HG03460 (cell line): Measurements from ENCODE around the gene ZNF575.
"Not testable (repeated sequence)": the region's sequence is repeated elsewhere in the genome, so short reads cannot be mapped to it uniquely, and the experiment has no call there.

Experiments
- ATAC-seq: cut with Tn5 transposase; IDR thresholded peaks from one replicate; pipeline ENCODE4 v1.9.1; 2021; ENCODE audit not compliant: unreplicated experiment

The ZNF575 gene

DNA sequence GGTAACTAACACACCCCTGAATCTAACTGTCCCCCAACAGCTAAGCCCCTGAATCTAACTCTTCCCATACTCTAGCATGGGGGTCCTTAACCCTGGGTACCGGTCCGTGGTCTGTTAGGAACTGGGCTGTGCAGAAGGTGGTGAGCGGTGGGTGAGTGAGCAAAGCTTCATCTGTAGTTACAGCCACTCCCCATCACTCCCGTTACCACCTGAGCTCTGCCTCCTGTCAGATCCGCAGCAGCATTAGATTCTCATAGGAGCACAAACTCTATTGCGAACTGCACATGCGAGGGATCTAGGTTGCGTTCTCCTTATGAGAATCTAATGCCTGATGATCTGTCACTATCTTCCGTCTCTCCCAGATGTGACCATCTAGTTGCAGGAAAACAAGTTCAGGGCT, 22.3 kb upstream of the ZNF575 start:
- ATAC-seq: no peak

DNA sequence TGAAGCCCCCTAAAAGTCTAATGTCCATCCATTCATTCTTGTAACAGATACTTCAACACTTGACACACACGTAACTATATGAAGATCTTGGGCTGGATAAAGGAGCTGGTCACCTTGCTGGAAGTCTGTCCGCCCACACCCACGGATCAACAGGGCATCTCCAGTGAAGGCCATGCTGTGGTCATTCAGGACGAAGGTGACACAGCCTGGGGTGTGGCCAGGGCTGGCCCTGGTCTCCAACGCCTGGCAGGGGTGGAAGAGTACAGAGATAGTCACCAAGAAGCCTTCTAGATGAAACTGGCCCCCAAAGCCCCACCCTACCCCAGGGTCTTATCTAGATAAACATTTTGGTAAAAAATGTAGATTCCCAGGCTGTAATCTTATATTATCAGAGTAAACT, 21.7 kb upstream of the ZNF575 start:
- no peak for ATAC-seq

DNA sequence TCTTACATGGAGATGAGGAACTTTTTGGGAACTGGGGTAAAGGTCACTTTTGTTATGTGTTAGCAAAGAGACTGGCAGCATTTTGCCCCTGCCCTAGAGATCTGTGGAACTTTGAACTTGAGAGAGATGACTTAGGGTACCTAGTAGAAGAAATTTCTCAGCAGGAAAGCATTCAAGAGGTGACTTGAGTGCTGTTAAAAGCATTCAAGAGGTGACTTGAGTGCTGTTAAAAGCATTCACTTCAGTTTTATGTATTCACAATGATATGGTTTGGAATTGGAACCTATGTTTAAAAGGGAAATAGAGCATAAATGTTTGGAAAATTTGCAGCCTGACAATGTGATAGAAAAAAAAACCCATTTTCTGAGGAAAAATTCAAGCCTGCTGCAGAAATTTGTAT, 20.6 kb upstream of the ZNF575 start:
- not testable (repeated sequence) for ATAC-seq

DNA sequence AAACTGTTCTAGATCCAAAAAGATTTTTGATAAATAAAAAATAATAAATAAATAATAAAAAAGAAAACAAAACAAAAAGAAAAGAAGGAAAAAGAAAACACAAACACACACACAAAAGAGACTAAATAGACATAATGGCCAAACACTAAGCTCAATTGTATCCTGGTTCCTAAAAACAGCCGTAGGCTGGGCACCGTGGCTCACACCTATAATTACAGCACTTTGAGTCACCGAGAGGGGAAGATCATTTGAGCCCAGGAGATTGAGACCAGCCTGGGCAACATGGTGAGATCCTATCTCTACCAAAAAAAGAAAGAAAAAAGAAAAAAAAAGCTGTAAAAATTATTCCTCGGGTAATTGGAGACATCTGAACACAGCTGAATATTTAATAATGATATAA, 14.9 kb upstream of the ZNF575 start:
- no peak for ATAC-seq

DNA sequence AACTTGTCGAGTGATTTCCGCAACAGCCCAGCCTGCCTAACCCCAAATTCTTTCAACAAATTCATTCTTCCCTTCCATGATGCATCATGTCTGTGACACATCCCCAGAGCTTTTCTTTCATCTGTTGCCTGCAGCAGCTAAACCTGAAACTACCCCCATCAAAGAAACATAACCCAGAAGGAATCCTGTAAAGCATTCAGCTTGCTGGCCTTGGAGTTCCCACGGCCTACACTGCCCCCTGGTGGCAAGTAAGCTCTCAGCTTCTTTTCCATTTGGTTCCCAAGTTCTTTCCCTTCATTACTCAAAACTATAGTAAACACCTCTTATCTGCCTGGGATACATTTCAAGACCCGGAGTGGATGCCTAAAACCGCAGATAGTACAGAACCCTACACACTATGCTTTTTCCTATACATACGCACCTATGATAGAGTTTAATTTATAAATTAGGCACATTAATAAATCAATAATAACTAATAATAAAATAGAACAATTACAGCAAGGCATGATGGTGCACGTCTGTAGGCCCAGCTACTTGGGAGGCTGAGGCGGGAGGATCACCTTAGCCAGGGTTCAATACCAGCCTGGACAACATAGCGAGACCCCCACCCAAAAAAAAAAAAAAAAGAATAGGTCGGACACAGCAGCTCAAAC, 13.4 kb upstream of the ZNF575 start:
- no peak for ATAC-seq

DNA sequence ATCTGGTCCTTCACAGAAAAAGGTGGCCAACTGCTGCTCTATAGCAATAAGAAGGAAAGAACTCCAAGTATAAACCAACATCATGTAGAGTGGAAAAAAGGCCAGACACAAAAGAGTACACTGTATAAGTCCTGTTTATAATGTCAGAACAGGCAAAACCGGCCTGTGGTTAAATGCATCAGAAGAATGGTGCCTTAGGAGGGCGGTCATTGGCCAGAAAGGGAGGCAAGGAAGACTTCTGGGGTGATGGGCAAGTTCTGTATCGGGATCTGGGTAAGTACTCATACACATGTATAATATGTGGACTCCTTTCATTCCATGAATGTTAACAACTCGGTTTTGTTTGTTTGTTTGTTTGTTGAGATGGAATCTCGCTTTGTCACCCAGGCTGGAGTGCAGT, 10.1 kb upstream of the ZNF575 start:
- ATAC-seq: no peak

DNA sequence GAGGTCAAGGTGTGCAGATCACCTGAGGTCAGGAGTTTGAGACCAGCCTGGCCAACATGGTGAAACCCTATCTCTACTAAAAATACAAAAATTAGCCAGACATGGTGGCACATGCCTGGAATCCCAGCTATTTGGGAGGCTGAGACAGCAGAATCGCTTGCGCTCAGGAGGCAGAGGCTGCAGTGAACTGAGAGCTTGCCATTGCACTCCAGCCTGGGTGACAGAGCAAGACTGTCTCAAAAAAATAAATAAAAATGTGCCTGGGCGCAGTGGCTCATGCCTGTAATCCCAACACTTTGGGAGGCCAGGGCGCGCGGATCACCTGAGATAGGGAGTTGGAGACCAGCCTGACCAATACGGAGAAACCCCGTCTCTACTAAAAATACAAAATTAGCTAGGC, 9.3 kb upstream of the ZNF575 start:
- ATAC-seq: not testable (repeated sequence)

DNA sequence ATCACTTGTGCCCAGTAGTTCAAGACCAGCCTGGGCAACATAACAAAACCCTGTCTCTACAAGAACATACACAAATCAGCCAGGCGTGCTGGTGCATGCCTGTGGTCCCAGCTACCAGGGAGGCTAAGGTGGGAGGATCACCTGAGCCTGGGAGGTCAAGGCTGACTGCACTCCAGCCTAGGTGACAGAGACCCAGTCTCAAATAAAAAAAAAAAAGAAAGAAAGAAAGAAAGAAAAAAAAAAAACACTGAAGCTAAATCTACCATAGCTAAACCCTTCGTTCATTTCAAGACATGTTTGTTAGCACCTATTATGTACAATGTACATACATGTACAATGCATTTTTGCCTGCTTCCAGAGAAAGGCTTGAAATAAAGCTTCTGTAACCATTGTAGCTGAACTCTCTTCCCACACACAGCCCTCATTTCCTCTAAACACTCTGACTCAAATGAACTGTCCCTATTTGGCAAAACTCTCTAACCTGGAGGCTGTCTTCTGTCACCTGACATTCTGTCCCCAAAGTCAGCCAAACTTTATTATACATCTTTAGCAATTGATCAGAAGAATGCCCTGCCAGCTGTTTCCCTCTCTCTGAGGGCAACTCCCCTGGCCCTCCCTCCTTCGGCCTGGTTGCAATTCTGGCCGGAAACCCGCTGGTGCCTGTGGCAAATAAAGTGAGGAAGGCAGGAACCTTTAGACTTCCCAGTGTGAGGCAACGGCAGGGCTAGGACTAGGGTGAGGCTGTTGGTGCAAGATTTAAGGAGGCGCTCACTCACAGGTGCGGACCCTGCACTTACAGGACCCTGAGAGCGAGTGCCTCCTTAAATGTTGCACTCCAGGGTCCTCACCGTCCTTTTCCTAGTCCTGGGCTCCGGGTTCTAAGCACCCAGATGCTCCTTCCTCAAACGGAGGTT, 7.8 kb upstream of the ZNF575 start:
- no peak for ATAC-seq

DNA sequence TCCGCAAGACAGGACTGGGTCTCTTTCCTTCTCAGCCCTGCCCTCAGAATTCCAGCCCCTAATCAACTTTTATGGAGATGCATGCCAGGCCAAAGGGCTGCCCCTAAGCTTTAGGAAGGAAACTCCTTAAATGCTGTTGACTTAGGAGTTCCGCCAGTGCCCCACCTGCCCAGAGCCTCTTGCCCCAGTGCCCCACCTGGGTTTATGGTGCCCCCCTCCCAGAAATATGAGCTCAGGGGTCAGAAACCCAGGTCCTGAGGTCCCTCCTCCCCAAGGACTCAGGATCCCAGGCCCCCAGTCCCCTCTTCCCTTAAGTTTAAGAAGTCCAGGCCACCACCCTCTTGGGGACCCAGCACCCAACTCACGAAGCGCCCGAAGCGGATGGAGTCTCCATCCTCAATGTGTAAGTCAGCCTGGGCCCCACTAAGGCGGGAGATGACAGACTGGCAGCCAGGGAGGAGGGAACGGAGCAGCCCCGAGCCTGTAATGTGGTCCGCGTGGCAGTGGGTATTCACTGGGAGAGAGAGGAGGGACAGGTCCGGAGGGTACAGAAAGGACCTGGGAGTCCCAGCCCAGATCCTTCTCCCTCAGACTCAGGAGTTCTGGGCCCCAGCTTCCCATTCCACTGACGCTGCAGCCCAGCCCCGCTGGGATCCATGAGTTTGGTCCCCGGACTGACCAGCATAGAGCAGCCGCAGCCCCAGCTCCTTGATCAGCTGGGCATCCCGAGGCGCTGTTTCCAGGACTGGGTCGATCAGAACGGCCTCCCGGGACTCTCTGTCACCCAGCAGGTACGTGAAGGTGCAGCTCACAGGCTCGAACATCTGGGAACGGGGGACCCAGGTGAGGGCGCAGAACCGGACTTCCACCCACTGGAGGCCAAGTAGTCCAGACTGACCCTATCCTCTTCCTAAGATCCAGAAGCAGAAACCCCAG, 6.9 kb upstream of the ZNF575 start:
- ATAC-seq: no peak

DNA sequence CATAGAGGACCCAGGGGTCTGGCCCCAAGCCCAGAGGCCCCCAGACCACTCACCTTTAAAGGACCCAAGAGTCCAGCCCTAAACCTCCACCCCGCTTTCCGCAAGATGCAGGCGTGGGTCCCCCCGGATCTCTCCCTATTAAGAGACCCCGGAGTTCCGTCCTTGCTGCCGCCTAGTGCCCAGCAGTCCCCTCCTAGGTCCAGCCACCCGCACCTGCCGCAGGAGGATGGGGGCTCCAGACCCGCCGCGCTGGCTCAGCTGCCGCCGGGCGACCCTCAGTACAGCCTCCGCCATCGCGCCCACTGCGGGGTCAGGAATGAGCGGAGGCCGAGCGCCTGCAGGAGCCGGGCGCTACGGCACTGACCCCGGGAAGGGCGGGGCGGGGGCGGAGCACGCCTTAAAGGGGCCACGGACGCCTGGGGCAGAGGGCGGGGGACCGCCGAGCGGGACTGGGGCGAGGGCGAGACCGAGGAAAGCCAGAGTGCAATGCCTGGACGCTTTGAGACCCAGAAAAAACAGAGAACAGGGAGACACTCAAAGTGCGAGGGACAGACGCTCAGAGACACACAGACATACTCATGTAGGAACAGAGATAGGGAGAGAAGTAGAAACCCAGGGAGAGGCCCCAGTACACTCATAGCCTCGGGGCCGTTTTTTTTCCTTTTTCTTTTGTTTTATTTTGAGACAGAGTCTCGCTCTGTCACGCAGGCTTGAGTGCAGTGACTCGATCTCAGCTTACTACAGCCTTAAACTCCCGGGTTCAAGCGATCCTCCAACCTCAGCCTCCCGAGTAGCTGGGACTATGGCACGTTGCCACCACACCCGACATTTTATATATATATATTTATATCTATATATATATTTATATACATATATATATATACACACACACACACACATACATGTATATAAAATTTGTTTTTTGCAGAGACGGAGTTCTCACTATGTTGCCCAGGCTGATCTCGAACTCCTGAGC, 5.8 kb upstream of the ZNF575 start, which contains the start of gene ETHE1:
Gene ETHE1, minus strand, starts transcription at position 318 of the 976 bp plus-strand sequence. Its CDS starts 24 bp downstream, at position 294.
- ATAC-seq: peak; percentile 64

DNA sequence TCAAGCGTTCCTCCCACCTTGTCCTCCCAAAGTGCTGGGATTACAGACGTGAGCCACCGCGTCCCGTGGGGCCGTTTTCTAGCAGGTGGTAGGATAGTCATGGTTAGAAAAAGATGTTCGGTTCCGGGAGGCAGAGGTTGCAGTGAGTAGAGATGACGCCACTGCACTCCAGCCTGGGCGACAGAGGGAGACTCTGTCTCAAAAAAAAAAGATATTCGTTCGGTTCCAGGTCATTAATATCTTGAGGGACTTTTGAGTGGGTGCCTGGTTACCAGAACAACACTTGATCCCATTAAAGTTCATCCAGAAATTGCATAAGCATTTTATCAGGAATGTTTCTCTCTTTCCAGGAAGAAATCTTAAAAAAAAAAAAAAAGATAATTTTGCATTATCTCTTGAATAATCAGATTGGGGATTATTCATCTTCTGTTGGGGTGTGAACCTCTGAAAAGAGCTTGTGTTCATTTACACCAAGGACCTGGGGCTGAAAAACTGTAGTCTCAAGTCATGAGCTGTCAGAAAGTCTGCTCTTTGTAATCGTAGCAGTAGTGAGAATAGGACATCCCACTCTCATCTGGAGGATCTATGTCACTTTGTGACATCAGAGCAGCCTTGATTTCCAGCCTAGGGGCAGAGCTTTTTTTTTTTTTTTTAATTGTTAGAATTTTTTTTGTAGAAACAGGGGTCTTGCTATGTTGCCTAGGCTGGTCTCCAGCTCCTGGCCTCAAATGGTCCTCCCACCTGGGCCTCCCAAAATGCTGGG, 4.9 kb upstream of the ZNF575 start:
- ATAC-seq: no peak

DNA sequence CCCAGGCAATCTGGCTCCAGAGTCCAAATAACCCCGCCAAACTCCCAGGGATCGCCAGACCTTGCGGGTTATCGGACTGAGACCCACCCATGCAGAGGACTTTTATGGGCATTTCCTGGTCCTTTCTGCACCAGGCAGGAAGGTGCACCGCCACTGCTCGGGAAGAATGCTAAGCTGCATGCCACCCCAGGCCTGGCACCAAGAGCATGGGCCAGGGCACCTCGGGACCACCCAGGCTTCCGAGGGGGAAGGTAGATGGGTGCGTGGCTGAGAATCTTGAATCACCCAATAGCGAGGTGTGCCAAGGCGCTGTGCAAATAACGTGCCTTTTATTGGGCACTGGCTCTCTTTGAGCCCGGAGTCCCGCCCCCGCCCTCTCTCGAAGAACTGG, 422 bp upstream of the ZNF575 start:
- no peak for ATAC-seq

DNA sequence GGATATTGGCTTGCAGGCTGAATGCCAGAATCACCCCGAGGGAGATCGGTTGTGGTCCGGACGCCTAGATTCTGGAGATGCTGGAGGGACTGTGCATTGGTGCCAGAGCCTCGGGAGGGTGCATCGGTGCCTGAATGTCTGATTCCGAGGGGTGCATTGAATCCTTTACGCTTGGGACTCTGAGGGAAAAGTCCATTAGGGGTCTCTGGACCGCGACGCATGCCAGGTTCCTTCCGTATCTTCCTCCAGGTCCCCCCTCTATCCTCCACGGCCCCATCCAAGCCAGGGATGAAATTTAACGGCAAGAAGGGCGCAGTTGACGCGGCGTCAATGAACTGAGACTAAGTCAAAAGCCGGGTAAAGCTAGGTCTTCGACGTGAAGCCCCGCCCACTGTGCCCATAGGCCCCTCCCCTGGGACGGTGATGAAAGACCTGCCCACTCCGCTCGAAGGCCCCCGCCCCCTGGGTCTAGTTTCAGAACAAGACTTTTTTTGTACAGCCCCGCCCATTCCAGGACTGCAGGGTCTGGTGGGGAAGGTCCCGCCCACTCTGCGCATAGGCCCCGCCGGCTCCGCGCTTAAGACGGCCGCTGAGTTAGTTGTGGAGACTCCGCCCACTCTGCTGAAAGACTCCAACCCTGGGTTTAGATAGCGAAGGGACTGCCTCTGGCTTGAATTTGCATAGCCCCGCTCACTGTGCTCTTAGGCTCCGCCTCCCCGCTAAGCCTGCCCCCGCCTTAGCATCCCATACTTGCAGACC, 737 bp downstream of the ZNF575 start:
- peak; percentile 70 for ATAC-seq

DNA sequence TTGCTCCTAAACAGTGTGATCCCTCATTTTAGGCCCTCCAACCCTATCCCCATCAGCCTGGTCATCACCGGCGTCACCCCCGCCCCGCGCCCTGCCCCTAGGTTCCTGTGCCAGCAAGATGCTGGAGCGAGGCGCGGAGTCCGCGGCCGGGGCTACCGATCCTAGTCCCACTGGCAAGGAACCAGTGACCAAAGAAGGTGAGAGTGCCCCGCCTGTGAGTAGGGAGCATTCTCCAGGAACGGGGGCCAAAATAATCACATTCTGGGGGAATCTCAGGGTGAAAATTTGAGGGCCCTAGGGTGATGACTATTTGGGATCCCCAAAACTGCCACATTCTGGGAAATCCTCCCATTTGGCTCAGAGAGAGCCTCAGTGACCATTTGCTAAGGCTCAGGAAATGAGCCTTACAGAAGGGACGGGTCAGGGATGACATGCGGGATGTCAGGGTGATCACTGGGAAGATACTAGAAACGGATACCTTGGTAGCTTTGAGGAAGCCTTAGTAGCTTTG, 1.4 kb downstream of the ZNF575 start:
- ATAC-seq: no peak

DNA sequence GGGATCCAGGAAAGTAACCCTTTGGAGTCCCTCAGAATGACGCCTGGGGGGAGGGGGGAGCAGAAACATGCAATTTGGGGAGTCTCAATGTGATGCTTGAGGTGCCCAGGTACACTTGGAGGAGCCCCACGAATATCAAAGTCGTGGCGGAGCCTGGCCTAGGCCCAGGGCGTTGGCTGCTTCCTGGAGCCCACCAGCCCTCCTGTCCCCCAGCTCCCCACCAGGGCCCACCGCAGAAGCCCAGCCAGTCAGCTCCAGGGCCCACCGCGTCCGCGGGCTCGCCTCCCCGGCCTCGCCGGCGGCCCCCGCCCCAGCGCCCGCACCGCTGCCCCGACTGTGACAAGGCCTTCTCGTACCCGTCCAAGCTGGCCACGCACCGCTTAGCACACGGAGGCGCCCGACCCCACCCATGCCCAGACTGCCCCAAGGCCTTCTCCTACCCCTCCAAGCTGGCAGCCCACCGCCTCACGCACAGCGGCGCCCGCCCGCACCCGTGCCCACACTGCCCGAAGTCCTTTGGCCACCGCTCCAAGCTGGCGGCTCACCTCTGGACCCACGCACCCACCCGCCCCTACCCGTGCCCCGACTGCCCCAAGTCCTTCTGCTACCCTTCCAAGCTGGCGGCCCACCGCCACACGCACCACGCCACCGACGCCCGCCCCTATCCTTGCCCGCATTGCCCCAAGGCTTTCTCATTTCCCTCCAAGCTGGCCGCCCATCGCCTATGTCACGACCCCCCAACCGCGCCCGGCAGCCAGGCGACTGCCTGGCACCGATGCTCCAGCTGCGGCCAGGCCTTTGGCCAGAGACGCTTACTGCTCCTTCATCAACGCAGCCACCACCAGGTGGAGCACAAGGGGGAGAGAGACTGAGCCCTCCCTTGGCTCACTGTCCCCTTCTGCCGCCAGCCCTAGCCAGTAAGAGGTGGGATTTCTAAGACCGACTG, 2.1 kb downstream of the ZNF575 start:
- no peak for ATAC-seq

DNA sequence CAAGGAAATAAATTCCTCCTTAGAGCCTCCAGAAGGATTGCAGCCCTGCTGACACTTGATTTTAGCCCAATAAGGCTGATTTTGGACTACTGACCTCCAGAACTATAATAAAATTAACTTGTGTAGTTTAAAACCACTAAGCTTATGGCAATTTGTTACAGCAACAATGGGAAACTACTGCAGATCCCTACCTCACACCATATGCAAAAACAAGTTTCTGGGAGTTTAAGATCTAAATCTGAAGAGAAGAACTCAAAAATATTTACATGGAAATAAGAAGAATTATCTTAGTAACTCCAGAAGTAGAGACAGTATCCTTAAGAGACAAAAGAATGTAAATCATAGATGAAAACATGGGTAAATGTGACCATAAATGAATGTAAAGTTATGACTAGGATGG, 5.9 kb downstream of the ZNF575 start:
- no peak for ATAC-seq

DNA sequence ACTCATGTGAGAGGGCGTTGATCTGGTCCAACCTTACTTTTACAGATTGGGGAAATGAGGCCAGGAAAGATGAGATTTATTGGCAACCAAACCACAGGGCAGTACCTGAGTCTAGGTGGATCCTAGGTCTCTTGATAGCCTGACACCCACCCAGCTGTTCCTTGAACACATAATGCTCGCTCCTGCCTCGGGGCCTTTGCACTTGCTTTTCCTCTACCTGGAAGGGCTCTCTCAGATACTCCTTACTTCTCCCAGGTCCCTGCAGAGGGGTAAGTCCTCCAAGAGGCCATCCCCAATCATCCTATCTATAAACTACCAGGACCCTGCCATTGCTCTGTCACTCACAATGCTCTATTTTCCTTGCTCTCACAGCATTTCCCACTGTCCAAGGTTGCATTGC, 7.4 kb downstream of the ZNF575 start:
- no peak for ATAC-seq
